NCI-H774 (cell line): ENCODE results near the gene SNAI1.
"Not testable (repeated sequence)": the region's sequence is repeated elsewhere in the genome, so short reads cannot be mapped to it uniquely, and the experiment has no call there.

ENCODE experiments used
- DNase-seq: peaks from one replicate; lab custom pipeline; 2025; lab: John Stamatoyannopoulos, UW

Gene SNAI1

GRCh38 chr20:49964964-49965780 is 17.6 kb upstream of the SNAI1 start:
- DNase-seq: peak; percentile 22

- DNase-seq: no peak
These were observed 16.9 kb upstream of the SNAI1 start for GRCh38 chr20:49965781-49966305.

GRCh38 chr20:49966861-49967260 is 15.9 kb upstream of the SNAI1 start:
- DNase-seq: no peak

GRCh38 chr20:49969234-49969633 is 13.5 kb upstream of the SNAI1 start:
- DNase-seq: no peak

- DNase-seq: no peak
These were observed 12.8 kb upstream of the SNAI1 start for GRCh38 chr20:49969946-49970345.

- no peak for DNase-seq
These were observed 12.3 kb upstream of the SNAI1 start for GRCh38 chr20:49970498-49970897.

GRCh38 chr20:49973981-49974380 is 8.8 kb upstream of the SNAI1 start:
- no peak for DNase-seq

- DNase-seq: no peak
These were observed 6.2 kb upstream of the SNAI1 start for GRCh38 chr20:49976542-49976941.

GRCh38 chr20:49977740-49978139 is 5.0 kb upstream of the SNAI1 start:
- DNase-seq: not testable (repeated sequence)

- DNase-seq: no peak
These were observed 4.1 kb upstream of the SNAI1 start for GRCh38 chr20:49978685-49979029.

GRCh38 chr20:49979030-49979832 is 3.5 kb upstream of the SNAI1 start:
- peak; percentile 41 for DNase-seq

- DNase-seq: no peak
These were observed 2.4 kb upstream of the SNAI1 start for GRCh38 chr20:49980140-49981008.

- no peak for DNase-seq
These were observed 1.3 kb upstream of the SNAI1 start for GRCh38 chr20:49981218-49982071.

GRCh38 chr20:49982072-49982345 is 771 bp upstream of the SNAI1 start:
- DNase-seq: no peak

GRCh38 chr20:49983123-49983847 is 505 bp downstream of the SNAI1 start:
- DNase-seq: no peak

GRCh38 chr20:49983848-49984408 is 1.1 kb downstream of the SNAI1 start:
- DNase-seq: no peak

GRCh38 chr20:49984426-49985153 is 1.8 kb downstream of the SNAI1 start:
- no peak for DNase-seq

GRCh38 chr20:49985157-49985556 is 2.4 kb downstream of the SNAI1 start:
- no peak for DNase-seq

- no peak for DNase-seq
These were observed 2.8 kb downstream of the SNAI1 start for GRCh38 chr20:49985617-49986016.

- DNase-seq: no peak
These were observed 3.3 kb downstream of the SNAI1 start for GRCh38 chr20:49986049-49986448.
